EL (cell line): Measurements from ENCODE around the gene SDHAF1.
"Not testable (repeated sequence)": the region's sequence is repeated elsewhere in the genome, so short reads cannot be mapped to it uniquely, and the experiment has no call there.

ENCODE experiments used
- DNase-seq: peaks from one replicate; pipeline ENCODE4 v3.0.0-alpha.2; 2016

SDHAF1 gene

GRCh38 chr19:36025541-36025940 is 30.6 kb downstream of the SDHAF1 start:
- no peak for DNase-seq

GRCh38 chr19:36026091-36026876 is 31.3 kb downstream of the SDHAF1 start:
- DNase-seq, result no peak

DNA sequence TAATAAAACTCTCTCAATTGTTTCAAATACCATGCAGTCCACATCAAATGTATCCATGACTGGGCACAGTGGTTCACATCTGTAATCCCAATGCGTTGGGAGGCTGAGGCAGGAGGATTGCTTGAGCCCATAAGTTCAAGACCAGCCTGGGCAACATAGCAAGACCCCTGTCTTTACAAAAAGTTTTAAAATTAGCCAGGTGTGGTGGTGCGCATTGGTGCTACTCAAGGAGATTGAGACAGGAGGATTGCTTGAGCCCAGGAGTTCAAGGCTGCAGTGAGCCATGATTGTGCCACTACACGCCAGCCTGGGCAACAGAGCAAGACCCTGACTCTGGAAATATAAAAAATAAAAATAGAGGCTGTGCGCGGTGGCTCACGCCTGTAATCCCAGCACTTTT is 32.7 kb downstream of the SDHAF1 start:
- DNase-seq, result no peak

- no peak for DNase-seq
Measured at GRCh38 chr19:36028313-36029041, 33.5 kb downstream of the SDHAF1 start.

- peak; percentile 52 for DNase-seq
Measured at GRCh38 chr19:36030264-36031148, 35.5 kb downstream of the SDHAF1 start.

- no peak for DNase-seq
Measured at GRCh38 chr19:36031308-36031707, 36.3 kb downstream of the SDHAF1 start.

DNA sequence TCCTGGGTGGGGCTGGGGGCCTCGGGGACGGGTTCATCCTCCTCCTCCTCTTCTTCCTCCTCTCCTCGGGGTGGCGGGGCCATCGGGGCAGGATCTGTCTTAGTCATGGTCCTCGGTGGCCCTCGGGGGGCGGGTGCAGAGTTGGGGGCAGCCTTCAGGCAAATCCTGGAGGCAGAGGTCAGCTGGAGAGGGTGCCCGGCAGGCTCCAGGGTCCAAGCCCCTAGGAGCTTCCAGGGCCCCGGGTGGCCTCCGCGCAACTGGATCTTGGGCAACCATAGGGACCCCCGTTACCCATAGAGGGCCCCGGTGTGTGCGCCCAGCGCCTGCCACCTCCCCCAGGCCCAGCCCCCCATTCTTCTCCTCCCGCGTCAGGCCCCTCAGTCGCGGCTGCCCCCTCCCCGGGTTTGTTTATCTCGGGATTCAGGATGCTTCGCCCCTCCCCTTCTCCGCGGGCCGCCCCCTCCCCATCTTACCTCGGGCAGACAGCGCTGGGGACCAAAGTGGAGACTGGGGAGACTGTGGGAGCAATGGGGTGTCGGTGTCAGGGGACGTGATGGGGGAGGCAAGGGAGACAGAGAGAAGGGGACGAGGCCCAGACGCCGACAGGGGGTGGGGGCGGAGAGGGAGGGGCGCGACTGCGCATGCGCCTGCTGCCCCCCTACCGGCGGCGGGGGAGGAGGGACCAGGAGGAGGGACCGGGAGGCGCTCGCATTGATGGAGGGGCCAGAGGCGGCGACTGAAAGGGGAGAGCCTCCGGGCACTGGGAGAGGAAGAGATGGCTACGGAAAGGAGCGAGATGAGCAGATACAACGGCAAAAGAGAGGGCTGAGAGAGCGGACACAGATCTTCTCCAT is 37.5 kb downstream of the SDHAF1 start, which contains the start of gene CLIP3:
TSS of gene CLIP3 (minus strand) at position 623 of the 854 bp plus-strand sequence. CDS start at position 107, 516 bp downstream.
- DNase-seq, result peak; percentile 75

- DNase-seq, result no peak
Measured at GRCh38 chr19:36040495-36040894, 45.5 kb downstream of the SDHAF1 start.

- not testable (repeated sequence) for DNase-seq
Measured at GRCh38 chr19:36041092-36041491, 46.1 kb downstream of the SDHAF1 start.

- DNase-seq, result peak; percentile 90
Measured at GRCh38 chr19:36041831-36042230, 46.8 kb downstream of the SDHAF1 start.

- DNase-seq, result no peak
Measured at GRCh38 chr19:36043952-36044351, 49.0 kb downstream of the SDHAF1 start.
